ENCODE results near the gene LETM1. TPM values are rescaled to one million over a fixed set of nuclear protein-coding genes. Genes with fewer than 3 reads are reported as not detected.

Gene LETM1
- total RNA-seq, 1 experiment from 2014 or later: 102 TPM

DNA sequence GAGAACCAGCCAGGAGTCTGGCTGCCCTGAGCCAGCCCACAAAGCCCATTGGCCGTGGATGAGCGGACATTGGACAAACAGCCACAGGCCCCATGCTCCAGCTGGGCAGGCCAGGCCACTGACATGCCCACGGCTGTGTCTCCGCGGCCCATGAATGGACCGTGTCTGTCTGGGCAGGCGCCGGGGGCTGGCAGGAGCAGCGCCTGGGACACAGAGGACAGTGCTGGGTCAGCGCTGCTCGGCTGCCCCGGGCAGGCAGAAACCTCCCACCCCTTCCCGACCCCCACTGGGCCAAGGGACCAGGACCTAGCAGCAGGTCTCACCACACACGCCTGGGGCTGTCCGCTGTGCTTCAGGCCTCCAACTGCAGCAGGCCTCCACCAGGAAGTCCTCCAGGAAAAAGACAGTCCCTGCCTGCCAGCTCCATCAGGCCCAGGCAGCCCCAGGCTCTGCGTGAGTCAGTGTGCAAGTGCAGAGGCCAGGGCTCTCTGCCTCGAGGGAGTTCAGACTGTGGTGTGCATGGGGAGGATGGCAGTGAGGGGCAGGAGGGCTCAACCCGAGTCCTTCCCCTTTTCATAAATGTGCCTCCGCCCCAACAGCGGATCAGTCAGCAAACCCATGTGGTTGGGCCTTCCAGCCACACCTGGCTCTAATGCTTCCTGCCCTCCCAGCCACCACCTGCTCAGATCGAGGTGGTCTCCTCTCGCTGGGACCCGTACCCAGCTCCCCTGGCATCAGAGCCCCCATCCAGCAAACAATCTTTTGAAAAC, 80.0 kb downstream of the LETM1 start:
- POLR2A ChIA-PET (ENCODE audit: low non-redundant PET): no interaction called here

DNA sequence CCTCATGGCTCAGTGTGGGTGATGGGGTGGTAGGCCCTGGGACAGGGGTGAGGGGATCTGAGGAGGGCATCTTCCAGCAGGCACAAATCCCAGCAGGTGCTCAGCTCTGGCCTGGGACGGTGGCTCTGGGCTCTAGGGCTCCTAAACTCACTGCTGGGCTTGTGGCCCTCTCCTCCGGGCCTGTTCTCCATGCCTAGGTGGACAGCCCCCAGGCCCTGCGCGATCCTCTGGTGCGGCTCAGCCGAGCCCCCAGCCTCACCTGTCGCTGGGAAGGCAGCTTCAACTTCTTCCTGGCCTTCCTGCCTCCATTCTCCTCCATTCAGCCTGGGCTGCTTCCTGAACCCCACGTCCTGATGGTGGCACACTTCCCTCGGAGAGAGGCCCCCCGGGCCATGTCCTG, 82.2 kb downstream of the LETM1 start:
- H3K27ac ChIP-seq (ENCODE audit: low read depth, low read length, poor library complexity, severe bottlenecking): no peak overlapping the region
- ChIA-PET POLR2A (ENCODE audit: low non-redundant PET) (no interaction called here), CTCF (no interaction called here)
- no peaks in the 10 kb centered on the region for H3K9me3 ChIP-seq (ENCODE audit: low read depth, low read length, poor library complexity, severe bottlenecking)
- H3K4me3 ChIP-seq (ENCODE audit: low read depth, low read length, poor library complexity, severe bottlenecking): no peak overlapping the region
- H3K36me3 ChIP-seq (ENCODE audit: insufficient read depth, low read length, poor library complexity, severe bottlenecking): no peaks in the 10 kb centered on the region
- peaks cover 7% of the 10 kb centered on the region for H3K4me1 ChIP-seq (ENCODE audit: insufficient read depth, low read length, poor library complexity, severe bottlenecking)
- intact Hi-C loops (cut with micrococcal nuclease; ENCODE audit: unreplicated experiment): no loop called here
- no peak for DNase-seq (ENCODE audit: low spot score)
- TF ChIP-seq, protein P1, sequence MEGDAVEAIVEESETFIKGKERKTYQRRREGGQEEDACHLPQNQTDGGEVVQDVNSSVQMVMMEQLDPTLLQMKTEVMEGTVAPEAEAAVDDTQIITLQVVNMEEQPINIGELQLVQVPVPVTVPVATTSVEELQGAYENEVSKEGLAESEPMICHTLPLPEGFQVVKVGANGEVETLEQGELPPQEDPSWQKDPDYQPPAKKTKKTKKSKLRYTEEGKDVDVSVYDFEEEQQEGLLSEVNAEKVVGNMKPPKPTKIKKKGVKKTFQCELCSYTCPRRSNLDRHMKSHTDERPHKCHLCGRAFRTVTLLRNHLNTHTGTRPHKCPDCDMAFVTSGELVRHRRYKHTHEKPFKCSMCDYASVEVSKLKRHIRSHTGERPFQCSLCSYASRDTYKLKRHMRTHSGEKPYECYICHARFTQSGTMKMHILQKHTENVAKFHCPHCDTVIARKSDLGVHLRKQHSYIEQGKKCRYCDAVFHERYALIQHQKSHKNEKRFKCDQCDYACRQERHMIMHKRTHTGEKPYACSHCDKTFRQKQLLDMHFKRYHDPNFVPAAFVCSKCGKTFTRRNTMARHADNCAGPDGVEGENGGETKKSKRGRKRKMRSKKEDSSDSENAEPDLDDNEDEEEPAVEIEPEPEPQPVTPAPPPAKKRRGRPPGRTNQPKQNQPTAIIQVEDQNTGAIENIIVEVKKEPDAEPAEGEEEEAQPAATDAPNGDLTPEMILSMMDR (conservative IDR thresholded peaks at IDR 0.05; ENCODE audit: low read depth, low read length): no peak
- no peak for TF ChIP-seq EZH2 (IDR thresholded peaks at IDR 0.05; ENCODE audit: borderline replicate concordance, low read depth, low read length, poor library complexity, severe bottlenecking)
- H3K27me3 ChIP-seq (replicated peaks; ENCODE audit: insufficient read depth, low read depth, low read length, poor library complexity): no peaks in the 10 kb centered on the region
- no TSS peak for BruUV-seq (replicated peaks)

More for the DNA sequence above, 80.0 kb downstream of the LETM1 start:
- Histone ChIP-seq H3K27me3 (replicated peaks; ENCODE audit: insufficient read depth, low read depth, low read length, poor library complexity) (no peaks in the 10 kb centered on the region), H3K9me3 (ENCODE audit: low read depth, low read length, poor library complexity, severe bottlenecking) (no peaks in the 10 kb centered on the region), H3K4me3 (ENCODE audit: low read depth, low read length, poor library complexity, severe bottlenecking) (no peak overlapping the region), H3K36me3 (ENCODE audit: insufficient read depth, low read length, poor library complexity, severe bottlenecking) (no peaks in the 10 kb centered on the region), H3K4me1 (ENCODE audit: insufficient read depth, low read length, poor library complexity, severe bottlenecking) (no peaks in the 10 kb centered on the region), H3K27ac (ENCODE audit: low read depth, low read length, poor library complexity, severe bottlenecking) (no peak overlapping the region)
- CTCF ChIA-PET: no interaction called here
- no peak for DNase-seq (ENCODE audit: low spot score)
- TF ChIP-seq, protein P1 (conservative IDR thresholded peaks at IDR 0.05; ENCODE audit: low read depth, low read length): no peak
- TF ChIP-seq EZH2 (IDR thresholded peaks at IDR 0.05; ENCODE audit: borderline replicate concordance, low read depth, low read length, poor library complexity, severe bottlenecking): no peak
- intact Hi-C loops (cut with micrococcal nuclease; ENCODE audit: unreplicated experiment): no loop called here
- BruUV-seq (replicated peaks): no TSS peak

DNA sequence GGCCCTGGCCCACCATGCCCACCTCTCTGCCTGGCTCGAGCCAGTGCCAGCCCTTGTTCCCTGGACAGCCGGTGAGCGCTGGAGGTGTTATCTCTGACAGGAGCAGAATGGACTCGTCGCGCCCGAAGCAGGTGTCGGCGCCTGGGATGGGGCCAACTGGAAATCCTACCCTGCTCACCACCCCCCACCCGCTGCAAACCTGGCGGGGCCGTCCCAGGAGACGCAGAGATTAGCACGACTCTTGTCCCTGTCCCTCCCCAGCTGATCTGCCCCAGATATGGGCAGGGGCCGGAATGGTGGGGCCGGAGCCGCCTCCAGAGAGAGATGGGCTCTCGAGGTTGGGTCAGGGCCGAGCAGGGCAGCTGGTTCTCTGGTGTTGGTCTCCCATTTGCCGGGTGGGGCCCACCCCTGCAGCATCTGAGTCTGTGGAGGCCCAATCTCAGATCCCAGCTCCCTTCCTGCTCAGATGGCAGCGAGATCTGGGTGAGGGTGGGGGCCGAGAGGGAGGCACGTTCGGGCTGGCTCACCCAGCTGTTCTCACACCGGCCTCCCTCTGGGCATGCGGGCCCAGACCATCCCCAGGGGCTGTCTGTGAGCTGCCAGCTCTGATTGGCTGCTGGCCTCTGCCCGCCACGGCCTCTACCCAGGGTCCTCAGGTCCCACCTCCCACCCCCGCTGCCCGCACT, 83.0 kb downstream of the LETM1 start:
- no TSS peak for BruUV-seq (replicated peaks)
- POLR2A ChIA-PET (ENCODE audit: low non-redundant PET): no interaction called here
- no peak for DNase-seq (ENCODE audit: low spot score)

More for the DNA sequence above, 83.0 kb downstream of the LETM1 start:
- no peaks in the 10 kb centered on the region for H3K27me3 ChIP-seq (replicated peaks; ENCODE audit: insufficient read depth, low read depth, low read length, poor library complexity)
- no peaks in the 10 kb centered on the region for H3K36me3 ChIP-seq (ENCODE audit: insufficient read depth, low read length, poor library complexity, severe bottlenecking)
- intact Hi-C loops (cut with micrococcal nuclease; ENCODE audit: unreplicated experiment): no loop called here
- TF ChIP-seq EZH2 (IDR thresholded peaks at IDR 0.05; ENCODE audit: borderline replicate concordance, low read depth, low read length, poor library complexity, severe bottlenecking): no peak
- TF ChIP-seq, protein P1 (conservative IDR thresholded peaks at IDR 0.05; ENCODE audit: low read depth, low read length): no peak
- H3K4me1 ChIP-seq (ENCODE audit: insufficient read depth, low read length, poor library complexity, severe bottlenecking): peaks cover 7% of the 10 kb centered on the region
- CTCF ChIA-PET: interaction anchor here (0.5 kb wide), 1 partner anchor 661 kb away, joined by 13 read pairs; no protein-coding TSS in a partner anchor
- H3K4me3 ChIP-seq (ENCODE audit: low read depth, low read length, poor library complexity, severe bottlenecking): no peak overlapping the region
- H3K27ac ChIP-seq (ENCODE audit: low read depth, low read length, poor library complexity, severe bottlenecking): no peak overlapping the region
- no peaks in the 10 kb centered on the region for H3K9me3 ChIP-seq (ENCODE audit: low read depth, low read length, poor library complexity, severe bottlenecking)

Measured in A673 (cell line).